WTC11 (cell line): ENCODE measurements around the gene PFDN1. TPM values are rescaled to one million over a fixed set of nuclear protein-coding genes. Genes with fewer than 3 reads are reported as not detected.

Source experiments
- ATAC-seq: fragments of 200-7000 bp; cut with Tn5 transposase; 2 replicates; pipeline ENCODE4 v1.10.0; 2021; ENCODE audit warnings: mild to moderate bottlenecking, moderate library complexity
- CTCF ChIA-PET: fragments of 300-600 bp; sonication (Branson Sonifier 250); formaldehyde crosslinking; loops from one replicate; lab custom pipeline; 2021; ENCODE audit warnings: antibody characterized with exemption; lab: Charles Lee
- POLR2A ChIA-PET: fragments of 350-600 bp; sonication (Branson Sonifier 250); formaldehyde crosslinking; loops from one replicate; lab custom pipeline; 2021; ENCODE audit warnings: antibody characterized with exemption; lab: Charles Lee
- DNase-seq: peaks from one replicate; pipeline ENCODE4 v3.0.0; 2021; ENCODE audit warnings: low spot score
- H3K27ac Mint-ChIP-seq: 2 replicates; pipeline ENCODE4 v1.8.0; 2021; ENCODE audit warnings: mixed read lengths
- H3K27me3 Mint-ChIP-seq: 2 replicates; pipeline ENCODE4 v1.8.0; 2021; ENCODE audit warnings: low read depth, mild to moderate bottlenecking, moderate library complexity, mixed read lengths
- H3K36me3 Mint-ChIP-seq: 2 replicates; pipeline ENCODE4 v1.8.0; 2021; ENCODE audit warnings: mixed read lengths
- H3K4me1 Mint-ChIP-seq: 2 replicates; pipeline ENCODE4 v1.8.0; 2022; ENCODE audit warnings: mixed read lengths
- H3K4me3 Mint-ChIP-seq: 2 replicates; pipeline ENCODE4 v1.8.0; 2021; ENCODE audit warnings: mild to moderate bottlenecking, moderate library complexity, mixed read lengths
- H3K9me3 Mint-ChIP-seq: 2 replicates; pipeline ENCODE4 v1.8.0; 2021; ENCODE audit warnings: mixed read lengths
- AFF4 ChIP-seq: sonication (generic); formaldehyde crosslinking; IDR thresholded peaks from 2 replicates; pipeline ENCODE4 v1.8.1; 2023; ENCODE audit warnings: mild to moderate bottlenecking, missing genetic modification reagents, borderline replicate concordance
- ATF2 ChIP-seq: sonication (generic); formaldehyde crosslinking; IDR thresholded peaks from 2 replicates; pipeline ENCODE4 v1.8.1; 2022; ENCODE audit warnings: low read depth, missing genetic modification reagents, borderline replicate concordance
- CTCF ChIP-seq: fragments of 200-600 bp; IDR thresholded peaks from 2 replicates; pipeline ENCODE4 v1.8.0; 2022; ENCODE audit warnings: antibody characterized with exemption
- E2F4 ChIP-seq: sonication (generic); formaldehyde crosslinking; IDR thresholded peaks from 2 replicates; pipeline ENCODE4 v1.8.1; 2022; ENCODE audit warnings: low read depth, mild to moderate bottlenecking, moderate library complexity, missing genetic modification reagents, borderline replicate concordance
- ETV6 ChIP-seq: sonication (generic); formaldehyde crosslinking; IDR thresholded peaks from 2 replicates; pipeline ENCODE4 v1.8.1; 2022; ENCODE audit warnings: mild to moderate bottlenecking, missing genetic modification reagents
- GTF2I ChIP-seq: fragments of 250-450 bp; sonication (Bioruptor Pico); conservative IDR thresholded peaks from 2 replicates; pipeline ENCODE4 v1.4.0; 2021; ENCODE audit warnings: mild to moderate bottlenecking
- IRF1 ChIP-seq: sonication (generic); formaldehyde crosslinking; IDR thresholded peaks from 2 replicates; pipeline ENCODE4 v1.8.0; 2023; ENCODE audit warnings: missing genetic modification reagents
- JAZF1 ChIP-seq: fragments of 250-450 bp; sonication (Bioruptor Pico); IDR thresholded peaks from 2 replicates; pipeline ENCODE4 v1.9.0; 2021; ENCODE audit warnings: moderate library complexity, mild to moderate bottlenecking, inconsistent platforms
- KAT7 ChIP-seq: sonication (generic); formaldehyde crosslinking; IDR thresholded peaks from 2 replicates; pipeline ENCODE4 v1.8.1; 2023; ENCODE audit warnings: missing genetic modification reagents, mild to moderate bottlenecking, borderline replicate concordance
- NFATC4 ChIP-seq: fragments of 250-450 bp; sonication (Bioruptor Pico); IDR thresholded peaks from 2 replicates; pipeline ENCODE4 v1.9.0; 2021; ENCODE audit warnings: mild to moderate bottlenecking
- NFYB ChIP-seq: sonication (generic); formaldehyde crosslinking; conservative IDR thresholded peaks from 2 replicates; pipeline ENCODE4 v1.8.0; 2022; ENCODE audit warnings: low read depth, missing genetic modification reagents
- OVOL2 ChIP-seq: fragments of 250-450 bp; sonication (Bioruptor Pico); IDR thresholded peaks from 2 replicates; pipeline ENCODE4 v1.9.0; 2021; ENCODE audit warnings: mild to moderate bottlenecking, borderline replicate concordance
- PRRX2 ChIP-seq: fragments of 250-450 bp; sonication (Bioruptor Pico); IDR thresholded peaks from 2 replicates; pipeline ENCODE4 v1.8.0; 2021; ENCODE audit warnings: mild to moderate bottlenecking
- RORB ChIP-seq: fragments of 250-450 bp; sonication (Bioruptor Pico); IDR thresholded peaks from 2 replicates; pipeline ENCODE4 v1.9.0; 2021; ENCODE audit warnings: mild to moderate bottlenecking
- SMAD3 ChIP-seq: sonication (generic); formaldehyde crosslinking; IDR thresholded peaks from 2 replicates; pipeline ENCODE4 v1.8.0; 2022; ENCODE audit warnings: missing genetic modification reagents, mild to moderate bottlenecking, borderline replicate concordance
- TP53 ChIP-seq: sonication (generic); formaldehyde crosslinking; IDR thresholded peaks from 2 replicates; pipeline ENCODE4 v1.8.1; 2023; ENCODE audit warnings: mild to moderate bottlenecking, missing genetic modification reagents
- ZBTB21 ChIP-seq: sonication (generic); formaldehyde crosslinking; IDR thresholded peaks from 2 replicates; pipeline ENCODE4 v1.8.1; 2023; ENCODE audit warnings: mild to moderate bottlenecking, missing genetic modification reagents, borderline replicate concordance
- ZNF416 ChIP-seq: fragments of 250-450 bp; sonication (Bioruptor Pico); IDR thresholded peaks from 2 replicates; pipeline ENCODE4 v1.9.0; 2021; ENCODE audit warnings: mild to moderate bottlenecking, inconsistent platforms
- ZNF671 ChIP-seq: fragments of 250-450 bp; sonication (Bioruptor Pico); IDR thresholded peaks from 2 replicates; pipeline ENCODE4 v1.8.0; 2021; ENCODE audit warnings: mild to moderate bottlenecking
- total RNA-seq: library from RNA; stranded (reverse); gene quantifications from 3 replicates; pipeline ENCODE4 v1.2.3, GENCODE V29; 2021

The PFDN1 gene
- total RNA-seq, 1 experiment from 2014 or later, result 44.1 TPM

GRCh38 chr5:140297283-140297682 is 5.6 kb downstream of the PFDN1 start (continued):
- TF ChIP-seq PRRX2 (CRISPR knock-in tag), result no peak
- no peak for TF ChIP-seq GTF2I (CRISPR knock-in tag)
- TF ChIP-seq OVOL2 (CRISPR knock-in tag), result no peak
- no peak for TF ChIP-seq E2F4
- TF ChIP-seq TP53, result no peak
- no peak for TF ChIP-seq CTCF

- Mint-ChIP-seq H3K4me1 (peaks cover 17% of the 10 kb centered on the region), H3K4me3 (no peak overlapping the region), H3K27me3 (no peaks in the 10 kb centered on the region), H3K36me3 (peaks cover 15% of the 10 kb centered on the region), H3K9me3 (no peaks in the 10 kb centered on the region), H3K27ac (no peak overlapping the region)
- DNase-seq, result no peak
- POLR2A ChIA-PET, result no interaction called here
- TF ChIP-seq IRF1 (CRISPR knock-in tag) (no peak), ZBTB21 (CRISPR knock-in tag) (no peak), SMAD3 (CRISPR knock-in tag) (no peak), KAT7 (CRISPR knock-in tag) (no peak), NFYB (CRISPR knock-in tag) (no peak), RORB (CRISPR knock-in tag) (no peak), ETV6 (CRISPR knock-in tag) (no peak), JAZF1 (CRISPR knock-in tag) (no peak), NFATC4 (no peak), ZNF416 (CRISPR knock-in tag) (no peak), ATF2 (no peak), ZNF671 (CRISPR knock-in tag) (no peak), AFF4 (no peak)
- CTCF ChIA-PET, result interaction anchor here (0.6 to 1.8 kb wide), 2 partner anchors 50 to 52 kb away, joined by 3 to 5 read pairs; partner anchors contain the start of gene HBEGF
- no peak for ATAC-seq
These were observed 6.6 kb downstream of the PFDN1 start for GRCh38 chr5:140296289-140296688.
